Measurements from ENCODE around the gene FHIT.

FHIT gene

DNA sequence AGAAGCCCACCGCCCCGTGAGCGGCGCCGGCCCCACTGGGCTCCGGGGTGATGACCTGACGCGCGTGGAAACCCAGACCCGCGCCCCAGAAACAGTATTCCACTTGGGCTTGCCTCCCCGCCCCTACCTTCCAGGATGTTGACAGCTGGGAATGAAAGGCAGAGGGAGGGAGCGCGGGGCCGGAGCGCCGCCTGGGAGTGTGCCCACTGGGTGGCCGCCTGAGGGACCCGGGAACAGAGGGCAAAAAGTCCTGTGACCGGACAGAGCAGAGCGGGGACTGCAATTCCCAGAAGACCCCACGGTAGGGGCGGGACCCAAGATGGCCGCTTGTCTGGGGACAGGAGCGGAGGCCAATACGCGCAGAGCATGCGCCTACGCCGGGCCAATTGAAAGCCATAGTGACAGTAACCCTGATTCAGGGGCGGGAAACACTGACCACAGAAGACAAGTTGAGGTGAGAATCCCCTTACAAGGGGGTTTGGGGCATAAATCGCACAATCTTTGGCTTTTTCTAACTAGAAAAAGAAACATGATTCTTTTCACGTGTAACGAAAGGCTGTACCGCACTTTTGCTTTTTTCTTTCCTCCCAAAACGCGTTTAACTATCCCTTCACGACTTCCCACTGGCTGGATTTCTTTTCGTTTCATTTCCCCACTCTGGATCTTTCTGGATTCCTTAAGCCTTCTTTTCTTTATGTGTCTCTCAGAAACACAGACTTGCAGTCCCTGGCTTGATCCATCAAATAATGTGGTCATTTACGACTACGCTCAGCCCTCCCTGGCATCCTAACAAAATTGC lies at the start of gene FHIT:
TSS of gene FHIT (minus strand) at position 279 of the 799 bp plus-strand sequence.
- Mint-ChIP-seq H3K4me3 (peak within 1 kb of the TSS; percentile 77 to 93 (median 89)), H3K4me1 (peaks cover 34% of the 10 kb centered on the region), H3K9me3 (no peaks in the 10 kb centered on the region), H3K27me3 (ENCODE audit: low read depth) (peaks cover 1% of the 10 kb centered on the region), H3K27ac (peak within 1 kb of the TSS; percentile 93 to 98 (median 96)), H3K36me3 (ENCODE audit: low read depth) (no peaks in the 10 kb centered on the region)
- TF ChIP-seq CTCF (IDR thresholded peaks at IDR 0.05; ENCODE audit: unreplicated experiment in 3 of 3): no peak

- Mint-ChIP-seq H3K9me3 (no peaks in the 10 kb centered on the region), H3K27me3 (ENCODE audit: low read depth) (no peaks in the 10 kb centered on the region)
These were observed 49.5 kb upstream of the FHIT start for GRCh38 chr3:61300786-61301185.

DNA sequence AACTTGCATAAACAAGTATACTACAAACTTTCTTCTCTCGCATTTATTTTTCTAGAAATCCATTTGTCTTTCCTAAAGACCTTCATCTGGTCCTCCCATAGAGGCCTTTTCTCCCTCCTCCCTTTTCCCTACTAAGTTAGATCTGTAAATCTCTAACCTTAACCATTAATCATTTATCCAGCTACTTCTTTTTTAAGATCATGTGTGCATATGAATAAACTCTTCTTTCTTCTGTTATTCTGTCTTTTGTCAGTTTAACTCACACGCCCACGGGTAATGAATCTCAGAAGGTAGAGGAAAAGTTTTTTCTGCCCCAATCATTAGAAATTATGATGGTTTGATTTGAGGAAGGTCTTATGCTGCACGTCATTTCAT lies 48.7 kb upstream of the FHIT start:
- Mint-ChIP-seq H3K27ac (no peak overlapping the region), H3K4me3 (no peak overlapping the region), H3K36me3 (ENCODE audit: low read depth) (no peaks in the 10 kb centered on the region), H3K9me3 (no peaks in the 10 kb centered on the region), H3K27me3 (ENCODE audit: low read depth) (no peaks in the 10 kb centered on the region), H3K4me1 (peaks cover 3% of the 10 kb centered on the region)
- TF ChIP-seq CTCF (IDR thresholded peaks at IDR 0.05; ENCODE audit: unreplicated experiment in 3 of 3): no peak

More at GRCh38 chr3:61300786-61301185, 49.5 kb upstream of the FHIT start:
- no peak for TF ChIP-seq CTCF (IDR thresholded peaks at IDR 0.05; ENCODE audit: unreplicated experiment in 3 of 3)
- H3K4me3 Mint-ChIP-seq: no peak overlapping the region
- peaks cover 3% of the 10 kb centered on the region for H3K4me1 Mint-ChIP-seq
- H3K36me3 Mint-ChIP-seq (ENCODE audit: low read depth): no peaks in the 10 kb centered on the region
- H3K27ac Mint-ChIP-seq: no peak overlapping the region

GRCh38 chr3:61299343-61300005 lies 48.2 kb upstream of the FHIT start:
- TF ChIP-seq CTCF (IDR thresholded peaks at IDR 0.05; ENCODE audit: unreplicated experiment in 3 of 3): no peak
- no peaks in the 10 kb centered on the region for H3K9me3 Mint-ChIP-seq
- peaks cover 3% of the 10 kb centered on the region for H3K4me1 Mint-ChIP-seq
- H3K27me3 Mint-ChIP-seq (ENCODE audit: low read depth): no peaks in the 10 kb centered on the region
- H3K4me3 Mint-ChIP-seq: no peak overlapping the region
- no peaks in the 10 kb centered on the region for H3K36me3 Mint-ChIP-seq (ENCODE audit: low read depth)
- H3K27ac Mint-ChIP-seq: no peak overlapping the region

DNA sequence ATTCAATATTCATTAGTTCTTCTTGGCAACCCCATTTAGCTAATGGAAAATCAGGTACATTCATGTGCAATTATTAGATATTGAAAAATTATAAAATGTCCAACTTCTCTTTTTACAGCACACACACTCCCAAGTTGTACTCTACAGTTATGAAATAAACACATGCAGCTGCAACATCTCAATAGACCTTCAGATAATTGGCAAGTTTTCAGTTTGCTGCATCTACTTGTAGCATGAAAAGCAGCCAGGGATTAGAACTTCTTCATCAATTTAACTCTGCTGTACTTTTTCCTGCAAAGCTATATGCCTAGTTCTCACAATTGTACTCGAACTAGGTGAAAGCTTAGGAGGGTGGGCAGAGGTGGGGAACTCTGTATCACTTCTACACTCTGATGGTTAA lies 46.6 kb upstream of the FHIT start:
- peak overlapping the region in 1 of 3 experiments; percentile 37 for H3K27ac Mint-ChIP-seq
- no peak for TF ChIP-seq CTCF (IDR thresholded peaks at IDR 0.05; ENCODE audit: unreplicated experiment in 3 of 3)
- peaks cover 3% of the 10 kb centered on the region for H3K4me1 Mint-ChIP-seq

More for the DNA sequence above, 46.6 kb upstream of the FHIT start:
- Mint-ChIP-seq H3K36me3 (ENCODE audit: low read depth) (no peaks in the 10 kb centered on the region), H3K27me3 (ENCODE audit: low read depth) (no peaks in the 10 kb centered on the region), H3K4me3 (no peak overlapping the region), H3K9me3 (no peaks in the 10 kb centered on the region)

Measured in nephron (organoid).